ENCODE measurements around the gene PAIP2.

Gene PAIP2

GRCh38 chr5:139395844-139396640 lies 54.4 kb downstream of the PAIP2 start:
- peaks cover 0 to 4% (median 0%) of the 10 kb centered on the region in 5 donors for H3K36me3 ChIP-seq (ENCODE audit: control insufficient read depth in 5 of 5, insufficient read depth in 5 of 5, low read length in 5 of 5)
- H3K27me3 ChIP-seq (ENCODE audit: control insufficient read depth in 5 of 5, insufficient read depth in 4 of 5, low read length in 5 of 5): peaks cover 14 to 31% (median 23%) of the 10 kb centered on the region in 5 donors
- peaks cover 0 to 52% (median 41%) of the 10 kb centered on the region in 5 donors for H3K4me1 ChIP-seq (ENCODE audit: control insufficient read depth in 5 of 5, insufficient read depth in 5 of 5, low read length in 5 of 5)
- no peaks in the 10 kb centered on the region for H3K9me3 ChIP-seq (ENCODE audit: control insufficient read depth in 5 of 5, low read length in 5 of 5)
- no peak overlapping the region for H3K4me3 ChIP-seq (ENCODE audit: low read depth in 1 of 5, low read length in 5 of 5)
- H3K27ac ChIP-seq (ENCODE audit: low read depth, low read length): no peak overlapping the region
- no peak overlapping the region for H3K9ac ChIP-seq (ENCODE audit: low read length in 5 of 5)

- peaks cover 14 to 31% (median 23%) of the 10 kb centered on the region in 5 donors for H3K27me3 ChIP-seq (ENCODE audit: control insufficient read depth in 5 of 5, insufficient read depth in 4 of 5, low read length in 5 of 5)
- H3K4me3 ChIP-seq (ENCODE audit: low read depth in 1 of 5, low read length in 5 of 5): no peak overlapping the region
- H3K36me3 ChIP-seq (ENCODE audit: control insufficient read depth in 5 of 5, insufficient read depth in 5 of 5, low read length in 5 of 5): peaks cover 0 to 4% (median 0%) of the 10 kb centered on the region in 5 donors
- H3K9me3 ChIP-seq (ENCODE audit: control insufficient read depth in 5 of 5, low read length in 5 of 5): no peaks in the 10 kb centered on the region
- H3K4me1 ChIP-seq (ENCODE audit: control insufficient read depth in 5 of 5, insufficient read depth in 5 of 5, low read length in 5 of 5): peaks cover 0 to 45% (median 37%) of the 10 kb centered on the region in 5 donors
- H3K27ac ChIP-seq (ENCODE audit: low read depth, low read length): no peak overlapping the region
- H3K9ac ChIP-seq (ENCODE audit: low read length in 5 of 5): no peak overlapping the region
Observed at GRCh38 chr5:139396691-139397090, 55.0 kb downstream of the PAIP2 start.

GRCh38 chr5:139397921-139398320 lies 56.3 kb downstream of the PAIP2 start:
- Histone ChIP-seq H3K36me3 (ENCODE audit: control insufficient read depth in 5 of 5, insufficient read depth in 5 of 5, low read length in 5 of 5) (peaks cover 0 to 4% (median 0%) of the 10 kb centered on the region in 5 donors), H3K27ac (ENCODE audit: low read depth, low read length) (no peak overlapping the region), H3K9me3 (ENCODE audit: control insufficient read depth in 5 of 5, low read length in 5 of 5) (no peaks in the 10 kb centered on the region), H3K4me1 (ENCODE audit: control insufficient read depth in 5 of 5, insufficient read depth in 5 of 5, low read length in 5 of 5) (peaks cover 0 to 39% (median 26%) of the 10 kb centered on the region in 5 donors), H3K4me3 (ENCODE audit: low read depth in 1 of 5, low read length in 5 of 5) (no peak overlapping the region), H3K27me3 (ENCODE audit: control insufficient read depth in 5 of 5, insufficient read depth in 4 of 5, low read length in 5 of 5) (peaks cover 13 to 29% (median 19%) of the 10 kb centered on the region in 5 donors), H3K9ac (ENCODE audit: low read length in 5 of 5) (no peak overlapping the region)

GRCh38 chr5:139399501-139400121 lies 58.0 kb downstream of the PAIP2 start:
- no peaks in the 10 kb centered on the region for H3K9me3 ChIP-seq (ENCODE audit: control insufficient read depth in 5 of 5, low read length in 5 of 5)

GRCh38 chr5:139401546-139401945 lies 59.9 kb downstream of the PAIP2 start:
- H3K4me3 ChIP-seq (ENCODE audit: low read depth in 1 of 5, low read length in 5 of 5): no peak overlapping the region
- H3K9me3 ChIP-seq (ENCODE audit: control insufficient read depth in 5 of 5, low read length in 5 of 5): no peaks in the 10 kb centered on the region
- peaks cover 0 to 20% (median 14%) of the 10 kb centered on the region in 5 donors for H3K4me1 ChIP-seq (ENCODE audit: control insufficient read depth in 5 of 5, insufficient read depth in 5 of 5, low read length in 5 of 5)
- no peak overlapping the region for H3K9ac ChIP-seq (ENCODE audit: low read length in 5 of 5)
- no peaks in the 10 kb centered on the region for H3K27me3 ChIP-seq (ENCODE audit: control insufficient read depth in 5 of 5, insufficient read depth in 4 of 5, low read length in 5 of 5)
- H3K27ac ChIP-seq (ENCODE audit: low read depth, low read length): no peak overlapping the region
- peaks cover 0 to 4% (median 0%) of the 10 kb centered on the region in 5 donors for H3K36me3 ChIP-seq (ENCODE audit: control insufficient read depth in 5 of 5, insufficient read depth in 5 of 5, low read length in 5 of 5)

More at GRCh38 chr5:139399501-139400121, 58.0 kb downstream of the PAIP2 start:
- H3K27me3 ChIP-seq (ENCODE audit: control insufficient read depth in 5 of 5, insufficient read depth in 4 of 5, low read length in 5 of 5): peaks cover 4 to 12% (median 8%) of the 10 kb centered on the region in 5 donors
- no peak overlapping the region for H3K4me3 ChIP-seq (ENCODE audit: low read depth in 1 of 5, low read length in 5 of 5)
- H3K4me1 ChIP-seq (ENCODE audit: control insufficient read depth in 5 of 5, insufficient read depth in 5 of 5, low read length in 5 of 5): peaks cover 0 to 36% (median 22%) of the 10 kb centered on the region in 5 donors
- H3K36me3 ChIP-seq (ENCODE audit: control insufficient read depth in 5 of 5, insufficient read depth in 5 of 5, low read length in 5 of 5): peaks cover 0 to 4% (median 0%) of the 10 kb centered on the region in 5 donors
- no peak overlapping the region for H3K9ac ChIP-seq (ENCODE audit: low read length in 5 of 5)
- H3K27ac ChIP-seq (ENCODE audit: low read depth, low read length): no peak overlapping the region

GRCh38 chr5:139402561-139403158 lies 61.0 kb downstream of the PAIP2 start:
- H3K9me3 ChIP-seq (ENCODE audit: control insufficient read depth in 5 of 5, low read length in 5 of 5): no peaks in the 10 kb centered on the region
- H3K36me3 ChIP-seq (ENCODE audit: control insufficient read depth in 5 of 5, insufficient read depth in 5 of 5, low read length in 5 of 5): peaks cover 0 to 4% (median 0%) of the 10 kb centered on the region in 5 donors
- H3K4me1 ChIP-seq (ENCODE audit: control insufficient read depth in 5 of 5, insufficient read depth in 5 of 5, low read length in 5 of 5): peaks cover 0 to 17% (median 14%) of the 10 kb centered on the region in 5 donors
- H3K4me3 ChIP-seq (ENCODE audit: low read depth in 1 of 5, low read length in 5 of 5): peak overlapping the region in 1 of 5 donors; percentile 75
- no peak overlapping the region for H3K9ac ChIP-seq (ENCODE audit: low read length in 5 of 5)
- H3K27me3 ChIP-seq (ENCODE audit: control insufficient read depth in 5 of 5, insufficient read depth in 4 of 5, low read length in 5 of 5): no peaks in the 10 kb centered on the region
- H3K27ac ChIP-seq (ENCODE audit: low read depth, low read length): no peak overlapping the region

GRCh38 chr5:139403418-139403786 lies 61.7 kb downstream of the PAIP2 start:
- Histone ChIP-seq H3K27ac (ENCODE audit: low read depth, low read length) (peak overlapping the region; percentile 85), H3K4me1 (ENCODE audit: control insufficient read depth in 5 of 5, insufficient read depth in 5 of 5, low read length in 5 of 5) (peaks cover 0 to 17% (median 14%) of the 10 kb centered on the region in 5 donors), H3K36me3 (ENCODE audit: control insufficient read depth in 5 of 5, insufficient read depth in 5 of 5, low read length in 5 of 5) (peaks cover 0 to 4% (median 0%) of the 10 kb centered on the region in 5 donors), H3K4me3 (ENCODE audit: low read depth in 1 of 5, low read length in 5 of 5) (peak overlapping the region; percentile 65 to 96 (median 74)), H3K9ac (ENCODE audit: low read length in 5 of 5) (peak overlapping the region; percentile 1 to 80 (median 48)), H3K27me3 (ENCODE audit: control insufficient read depth in 5 of 5, insufficient read depth in 4 of 5, low read length in 5 of 5) (no peaks in the 10 kb centered on the region), H3K9me3 (ENCODE audit: control insufficient read depth in 5 of 5, low read length in 5 of 5) (no peaks in the 10 kb centered on the region)

- H3K9ac ChIP-seq (ENCODE audit: low read length in 5 of 5): peak within 1 kb of the TSS; percentile 1 to 80 (median 71)
- peak within 1 kb of the TSS; percentile 65 to 96 (median 74) for H3K4me3 ChIP-seq (ENCODE audit: low read depth in 1 of 5, low read length in 5 of 5)
- H3K36me3 ChIP-seq (ENCODE audit: control insufficient read depth in 5 of 5, insufficient read depth in 5 of 5, low read length in 5 of 5): peaks cover 0 to 4% (median 0%) of the 10 kb centered on the region in 5 donors
- no peaks in the 10 kb centered on the region for H3K27me3 ChIP-seq (ENCODE audit: control insufficient read depth in 5 of 5, insufficient read depth in 4 of 5, low read length in 5 of 5)
- H3K4me1 ChIP-seq (ENCODE audit: control insufficient read depth in 5 of 5, insufficient read depth in 5 of 5, low read length in 5 of 5): peaks cover 0 to 17% (median 14%) of the 10 kb centered on the region in 5 donors
- no peaks in the 10 kb centered on the region for H3K9me3 ChIP-seq (ENCODE audit: control insufficient read depth in 5 of 5, low read length in 5 of 5)
- peak within 1 kb of the TSS; percentile 85 for H3K27ac ChIP-seq (ENCODE audit: low read depth, low read length)
Observed at GRCh38 chr5:139403787-139404483, 62.3 kb downstream of the PAIP2 start, which contains the start of gene SPATA24. TSS of gene SPATA24 (minus strand) at chr5:139404089. CDS start at chr5:139404060, 29 bp downstream.

GRCh38 chr5:139404484-139404840 lies 62.8 kb downstream of the PAIP2 start:
- H3K4me3 ChIP-seq (ENCODE audit: low read depth in 1 of 5, low read length in 5 of 5): peak overlapping the region; percentile 55 to 75 (median 67)

More at GRCh38 chr5:139404484-139404840, 62.8 kb downstream of the PAIP2 start:
- peak overlapping the region; percentile 85 for H3K27ac ChIP-seq (ENCODE audit: low read depth, low read length)
- H3K9ac ChIP-seq (ENCODE audit: low read length in 5 of 5): peak overlapping the region in 4 of 5 donors; percentile 35 to 71 (median 64)
- H3K36me3 ChIP-seq (ENCODE audit: control insufficient read depth in 5 of 5, insufficient read depth in 5 of 5, low read length in 5 of 5): peaks cover 0 to 4% (median 0%) of the 10 kb centered on the region in 5 donors
- H3K27me3 ChIP-seq (ENCODE audit: control insufficient read depth in 5 of 5, insufficient read depth in 4 of 5, low read length in 5 of 5): no peaks in the 10 kb centered on the region
- peaks cover 0 to 17% (median 14%) of the 10 kb centered on the region in 5 donors for H3K4me1 ChIP-seq (ENCODE audit: control insufficient read depth in 5 of 5, insufficient read depth in 5 of 5, low read length in 5 of 5)
- no peaks in the 10 kb centered on the region for H3K9me3 ChIP-seq (ENCODE audit: control insufficient read depth in 5 of 5, low read length in 5 of 5)

All from subcutaneous abdominal adipose tissue (tissue), 5 donors.